Stimulated activated CD4-positive, alpha-beta T cell treated with anti-CD3 and anti-CD28 coated beads, Interleukin-1b, Interleukin-23, amount 100 ng/mL, for 1 hour (primary cell): ENCODE measurements around the gene VTN.

Source experiments
- DNase-seq, 2 donors: peaks; one replicate each; pipeline ENCODE4 v3.0.0-alpha.2; 2020; ENCODE audit warnings: low read depth in 2 of 2

Gene VTN

GRCh38 chr17:28370035-28370743 is at the start of gene VTN:
Gene VTN, minus strand, starts transcription at chr17:28370307. Its CDS starts 104 bp downstream, at chr17:28370203.
- DNase-seq: no peak

GRCh38 chr17:28416703-28417311 is 46.7 kb upstream of the VTN start:
- peak; percentile 9 to 12 for DNase-seq

GRCh38 chr17:28415886-28416285 is 45.8 kb upstream of the VTN start:
- DNase-seq: no peak

- DNase-seq: no peak
Observed at GRCh38 chr17:28413804-28414203, 43.7 kb upstream of the VTN start.

GRCh38 chr17:28412099-28412498 is 42.0 kb upstream of the VTN start:
- DNase-seq: no peak

GRCh38 chr17:28407974-28408306 is 37.8 kb upstream of the VTN start:
- DNase-seq: no peak

GRCh38 chr17:28407130-28407973 is 37.2 kb upstream of the VTN start:
- DNase-seq: no peak

GRCh38 chr17:28406473-28406814 is 36.3 kb upstream of the VTN start:
- DNase-seq: no peak

GRCh38 chr17:28405632-28406472 is 35.7 kb upstream of the VTN start, which contains the start of gene SLC46A1:
Gene SLC46A1, minus strand, starts transcription at chr17:28406212. Its CDS starts 98 bp downstream, at chr17:28406114.
- DNase-seq: peak in 1 of 2 donors; percentile 45

- no peak for DNase-seq
Observed at GRCh38 chr17:28404812-28405570, 34.9 kb upstream of the VTN start.

- no peak for DNase-seq
Observed at GRCh38 chr17:28404461-28404811, 34.3 kb upstream of the VTN start.

GRCh38 chr17:28404007-28404406 is 33.9 kb upstream of the VTN start:
- DNase-seq: no peak

- DNase-seq: no peak
Observed at GRCh38 chr17:28402844-28403243, 32.7 kb upstream of the VTN start.

- no peak for DNase-seq
Observed at GRCh38 chr17:28402224-28402630, 32.1 kb upstream of the VTN start.

- no peak for DNase-seq
Observed at GRCh38 chr17:28399808-28400207, 29.7 kb upstream of the VTN start.

- DNase-seq: no peak
Observed at GRCh38 chr17:28398280-28398981, 28.3 kb upstream of the VTN start.

- no peak for DNase-seq
Observed at GRCh38 chr17:28397687-28398279, 27.7 kb upstream of the VTN start.

GRCh38 chr17:28397275-28397674 is 27.2 kb upstream of the VTN start:
- no peak for DNase-seq

- no peak for DNase-seq
Observed at GRCh38 chr17:28396635-28397239, 26.6 kb upstream of the VTN start.

- DNase-seq: no peak
Observed at GRCh38 chr17:28395968-28396367, 25.9 kb upstream of the VTN start.
